GM19463 (cell line): Measurements from ENCODE around the gene SLIRP.
A peak's percentile ranks its signal among the peaks of the same experiment; 100 is the strongest.
"Not testable (repeated sequence)": the region's sequence is repeated elsewhere in the genome, so short reads cannot be mapped to it uniquely, and the experiment has no call there.

ENCODE experiments used
- ATAC-seq: cut with Tn5 transposase; IDR thresholded peaks from one replicate; pipeline ENCODE4 v1.9.1; 2021; ENCODE audit warnings: mild to moderate bottlenecking, moderate library complexity; ENCODE audit not compliant: unreplicated experiment

Gene SLIRP

GRCh38 chr14:77707724-77708408 is at the start of gene SLIRP, which contains the start of gene ALKBH1:
SLIRP (plus strand) TSS chr14:77708103; CDS start chr14:77708112, 9 bp downstream.
ALKBH1 (minus strand) TSS chr14:77708023; CDS start chr14:77708004, 19 bp downstream.
- peak; percentile 98 for ATAC-seq

DNA sequence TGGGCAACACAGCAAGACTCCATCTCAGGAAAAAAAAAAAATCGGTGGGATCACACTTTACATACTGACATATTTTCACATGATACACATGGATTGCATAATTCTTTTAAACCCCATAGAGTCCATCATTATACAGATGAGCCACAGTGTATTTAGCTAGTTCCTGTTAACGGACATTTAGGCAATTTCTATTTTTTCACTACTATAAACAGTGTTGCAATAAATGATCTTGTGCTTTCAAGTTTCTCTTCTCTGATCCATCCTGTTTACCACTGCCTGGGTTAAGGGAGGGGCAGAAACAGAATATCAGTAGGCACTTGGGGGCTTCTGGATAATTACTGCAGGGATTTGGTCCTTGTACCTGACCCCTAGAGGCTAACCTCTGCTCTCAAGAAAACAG is 48.1 kb upstream of the SLIRP start:
- no peak for ATAC-seq

DNA sequence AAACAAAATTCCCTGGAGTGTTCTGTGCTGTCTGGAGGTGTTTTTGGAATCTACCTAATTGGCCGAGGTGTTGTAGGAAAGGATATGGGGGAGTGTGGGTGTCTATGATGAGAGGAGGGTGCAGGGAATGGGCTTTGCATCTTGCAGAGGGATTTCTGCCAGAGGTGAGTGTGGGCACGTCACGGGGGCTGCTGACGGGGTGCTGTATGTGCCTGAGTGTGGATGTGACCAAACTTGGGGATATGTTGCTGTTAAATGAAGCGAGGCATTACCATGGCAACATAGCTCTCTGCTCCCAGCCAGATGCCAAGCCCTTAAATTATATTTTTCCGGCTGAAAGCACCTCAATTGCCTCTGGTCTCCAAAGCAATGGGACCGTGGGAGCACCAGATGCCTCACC is 47.1 kb upstream of the SLIRP start:
- ATAC-seq: no peak

DNA sequence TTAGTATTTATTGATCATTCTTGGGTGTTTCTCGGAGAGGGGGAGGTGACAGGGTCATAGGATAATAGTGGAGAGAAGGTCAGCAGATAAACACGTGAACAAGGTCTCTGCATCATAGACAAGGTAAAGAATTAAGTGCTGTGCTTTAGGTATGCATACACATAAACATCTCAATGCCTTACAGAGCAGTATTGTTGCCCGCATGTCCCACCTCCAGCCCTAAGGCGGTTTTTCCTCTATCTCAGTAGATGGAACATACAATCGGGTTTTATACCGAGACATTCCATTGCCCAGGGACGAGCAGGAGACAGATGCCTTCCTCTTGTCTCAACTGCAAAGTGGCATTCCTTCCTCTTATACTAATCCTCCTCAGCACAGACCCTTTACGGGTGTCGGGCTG is 46.3 kb upstream of the SLIRP start:
- ATAC-seq: not testable (repeated sequence)

GRCh38 chr14:77663293-77663692 is 44.6 kb upstream of the SLIRP start:
- no peak for ATAC-seq

- no peak for ATAC-seq
Measured at GRCh38 chr14:77667331-77667730, 40.6 kb upstream of the SLIRP start.

GRCh38 chr14:77673193-77673592 is 34.7 kb upstream of the SLIRP start:
- ATAC-seq: no peak

- no peak for ATAC-seq
Measured at GRCh38 chr14:77674931-77675330, 33.0 kb upstream of the SLIRP start.

GRCh38 chr14:77681196-77682157 is 26.4 kb upstream of the SLIRP start:
- ATAC-seq: no peak

DNA sequence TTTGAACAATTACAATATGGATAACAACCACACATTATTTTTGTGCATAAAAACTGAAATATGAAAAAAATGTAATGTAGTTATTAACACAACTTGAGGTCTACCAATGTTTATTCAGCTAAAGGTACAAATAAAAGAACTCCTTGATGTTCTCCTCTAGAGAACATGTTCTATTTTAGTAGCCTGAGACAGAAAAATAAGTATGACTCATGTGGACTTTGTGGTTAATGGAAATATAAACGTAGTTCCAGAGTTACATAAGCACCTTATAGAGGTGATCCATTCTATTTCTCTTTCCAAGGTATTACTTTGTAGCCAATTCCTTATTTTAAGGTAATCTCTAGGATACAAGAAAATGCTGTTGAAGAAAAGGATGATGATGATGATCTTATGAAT is 25.7 kb upstream of the SLIRP start:
- no peak for ATAC-seq

GRCh38 chr14:77691259-77691658 is 16.6 kb upstream of the SLIRP start:
- ATAC-seq: no peak

DNA sequence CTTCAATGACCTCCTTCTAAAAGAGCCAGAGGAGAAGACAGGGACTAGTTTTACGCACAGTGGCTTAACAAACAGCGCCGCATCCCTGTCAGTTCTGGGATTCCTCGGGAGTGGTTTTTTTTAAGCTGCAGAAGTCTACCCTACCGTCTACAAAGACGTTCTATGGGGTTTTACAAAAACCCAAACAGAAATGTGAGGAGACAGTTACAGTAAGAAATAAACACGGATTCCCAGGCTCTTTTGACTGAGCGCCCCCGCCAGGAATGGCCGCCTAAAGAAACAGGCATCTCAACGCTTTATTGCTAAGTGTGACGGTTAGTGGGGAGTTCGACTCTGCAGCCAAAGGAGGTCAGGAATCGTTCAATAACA is 564 bp upstream of the SLIRP start:
- ATAC-seq: peak; percentile 22

DNA sequence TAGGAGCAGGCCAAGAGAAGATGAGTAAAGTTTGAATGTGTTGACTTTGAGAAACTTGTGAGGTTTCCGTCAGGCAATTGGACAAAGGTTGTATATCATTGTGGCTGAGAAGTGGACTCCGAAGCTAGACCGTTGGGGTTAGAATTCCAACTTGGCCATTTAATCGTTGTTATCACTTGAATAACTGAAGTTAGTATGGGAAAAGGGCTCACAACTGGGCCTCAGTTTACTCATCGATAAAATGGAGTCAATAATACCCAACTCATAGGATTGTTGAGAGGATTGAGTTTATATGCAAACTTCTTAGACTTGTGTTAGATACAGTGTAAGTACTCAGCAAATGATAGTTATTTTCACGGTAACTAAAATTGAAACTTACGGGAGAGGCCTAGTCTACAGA is 846 bp downstream of the SLIRP start:
- no peak for ATAC-seq

DNA sequence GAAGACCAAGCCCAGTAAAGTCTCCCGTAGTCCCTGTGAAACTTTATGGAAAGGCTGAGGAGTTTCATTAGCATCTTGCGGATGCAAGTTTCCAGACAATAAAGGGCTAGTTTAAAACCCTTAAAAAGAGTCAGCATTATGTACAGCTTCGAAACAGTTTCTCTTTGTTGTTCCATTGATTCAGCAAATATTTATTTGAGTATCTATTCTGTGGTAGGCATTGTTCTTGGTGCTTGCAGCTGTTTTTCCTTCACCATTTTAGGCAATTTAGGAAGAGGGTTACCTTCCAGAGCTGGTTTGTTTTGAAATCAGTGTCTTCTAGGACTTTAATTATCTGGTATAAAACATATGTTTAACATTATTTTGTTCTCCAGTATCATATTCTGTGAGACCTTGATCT is 1.5 kb downstream of the SLIRP start:
- no peak for ATAC-seq

GRCh38 chr14:77710364-77710763 is 2.5 kb downstream of the SLIRP start:
- no peak for ATAC-seq

GRCh38 chr14:77714926-77715325 is 7.0 kb downstream of the SLIRP start:
- no peak for ATAC-seq

GRCh38 chr14:77717608-77718305 is 9.9 kb downstream of the SLIRP start:
- no peak for ATAC-seq

- no peak for ATAC-seq
Measured at GRCh38 chr14:77721437-77721836, 13.5 kb downstream of the SLIRP start.

GRCh38 chr14:77722301-77722700 is 14.4 kb downstream of the SLIRP start:
- no peak for ATAC-seq

GRCh38 chr14:77730976-77731497 is 23.1 kb downstream of the SLIRP start:
- ATAC-seq: no peak

GRCh38 chr14:77738559-77739250 is 30.8 kb downstream of the SLIRP start:
- ATAC-seq: no peak
